ENCODE results near the gene PDLIM1. TPM values are rescaled to one million over a fixed set of nuclear protein-coding genes. Genes with fewer than 3 reads are reported as not detected.
A peak's percentile ranks its signal among the peaks of the same experiment; 100 is the strongest.
"Not testable (repeated sequence)": the region's sequence is repeated elsewhere in the genome, so short reads cannot be mapped to it uniquely, and the experiment has no call there.

The PDLIM1 gene
- total RNA-seq, 1 donor from 2014 or later: 54.7 TPM

- Histone ChIP-seq H3K4me3 (ENCODE audit: low read depth, low read length) (no peak overlapping the region), H3K27me3 (ENCODE audit: control insufficient read depth, insufficient read depth, low read length) (no peaks in the 10 kb centered on the region), H3K36me3 (ENCODE audit: control insufficient read depth, insufficient read depth, low read length) (peaks cover 1% of the 10 kb centered on the region)
- DNase-seq (ENCODE audit: low read depth): no peak
- TF ChIP-seq CTCF (IDR thresholded peaks at IDR 0.05; ENCODE audit: insufficient read depth, low read length, poor library complexity, severe bottlenecking): no peak
These were observed 81.2 kb downstream of the PDLIM1 start for GRCh38 chr10:95209509-95210127.

- H3K36me3 ChIP-seq (ENCODE audit: control insufficient read depth, insufficient read depth, low read length): peaks cover 1% of the 10 kb centered on the region
- DNase-seq (ENCODE audit: low read depth): no peak
- no peaks in the 10 kb centered on the region for H3K27me3 ChIP-seq (ENCODE audit: control insufficient read depth, insufficient read depth, low read length)
- TF ChIP-seq CTCF (IDR thresholded peaks at IDR 0.05; ENCODE audit: insufficient read depth, low read length, poor library complexity, severe bottlenecking): peak; percentile 27
- no peak overlapping the region for H3K4me3 ChIP-seq (ENCODE audit: low read depth, low read length)
These were observed 82.0 kb downstream of the PDLIM1 start for GRCh38 chr10:95208702-95209391.

GRCh38 chr10:95202865-95203264 lies 87.9 kb downstream of the PDLIM1 start:
- not testable (repeated sequence) for DNase-seq (ENCODE audit: low read depth); H3K27me3 ChIP-seq (ENCODE audit: control insufficient read depth, insufficient read depth, low read length); H3K36me3 ChIP-seq (ENCODE audit: control insufficient read depth, insufficient read depth, low read length); H3K4me3 ChIP-seq (ENCODE audit: low read depth, low read length)

GRCh38 chr10:95201736-95202135 lies 89.1 kb downstream of the PDLIM1 start:
- H3K27me3 ChIP-seq (ENCODE audit: control insufficient read depth, insufficient read depth, low read length): no peaks in the 10 kb centered on the region
- no peaks in the 10 kb centered on the region for H3K36me3 ChIP-seq (ENCODE audit: control insufficient read depth, insufficient read depth, low read length)
- no peak for DNase-seq (ENCODE audit: low read depth)
- peak; percentile 24 for TF ChIP-seq CTCF (IDR thresholded peaks at IDR 0.05; ENCODE audit: insufficient read depth, low read length, poor library complexity, severe bottlenecking)
- no peak overlapping the region for H3K4me3 ChIP-seq (ENCODE audit: low read depth, low read length)

- Histone ChIP-seq H3K27me3 (ENCODE audit: control insufficient read depth, insufficient read depth, low read length) (no peaks in the 10 kb centered on the region), H3K36me3 (ENCODE audit: control insufficient read depth, insufficient read depth, low read length) (no peaks in the 10 kb centered on the region), H3K4me3 (ENCODE audit: low read depth, low read length) (no peak overlapping the region)
- DNase-seq (ENCODE audit: low read depth): no peak
- TF ChIP-seq CTCF (IDR thresholded peaks at IDR 0.05; ENCODE audit: insufficient read depth, low read length, poor library complexity, severe bottlenecking): no peak
These were observed 94.8 kb downstream of the PDLIM1 start for GRCh38 chr10:95196046-95196445.

GRCh38 chr10:95193944-95194343 lies 96.9 kb downstream of the PDLIM1 start, which contains the start of gene ACSM6:
Gene ACSM6 (plus strand): TSS chr10:95194238. CDS start chr10:95194486, 248 bp downstream.
- no peaks in the 10 kb centered on the region for H3K36me3 ChIP-seq (ENCODE audit: control insufficient read depth, insufficient read depth, low read length)
- TF ChIP-seq CTCF (IDR thresholded peaks at IDR 0.05; ENCODE audit: insufficient read depth, low read length, poor library complexity, severe bottlenecking): no peak
- no peak for DNase-seq (ENCODE audit: low read depth)
- no peaks in the 10 kb centered on the region for H3K27me3 ChIP-seq (ENCODE audit: control insufficient read depth, insufficient read depth, low read length)
- no peak within 1 kb of the TSS for H3K4me3 ChIP-seq (ENCODE audit: low read depth, low read length)
